GM23338 (cell line): ENCODE data around the gene RIC8B. TPM values are rescaled to one million over a fixed set of nuclear protein-coding genes. Genes with fewer than 3 reads are reported as not detected.

ENCODE experiments used
- ATAC-seq: fragments of 200-7000 bp; cut with Tn5 transposase; 3 replicates; pipeline ENCODE4 v1.9.1; 2020
- DNase-seq: peaks from one replicate; pipeline ENCODE4 v3.0.0-alpha.2; 2015; ENCODE audit warnings: low spot score
- H2AFZ ChIP-seq: fragments of 200-600 bp; sonication (generic); 2 replicates; pipeline ENCODE4 v1.8.0; 2016; ENCODE audit warnings: antibody characterized with exemption, mild to moderate bottlenecking, moderate library complexity
- H3F3A ChIP-seq: fragments of 200-600 bp; sonication (generic); replicated peaks from 2 replicates; pipeline ENCODE4 v1.8.0; 2017; ENCODE audit warnings: antibody characterized with exemption, mixed run types, low read depth
- H3K27ac ChIP-seq: fragments of 200-600 bp; sonication (generic); 2 replicates; pipeline ENCODE4 v1.6.1; 2016; ENCODE audit warnings: low read depth
- H3K27me3 ChIP-seq: fragments of 200-600 bp; sonication (generic); 2 replicates; pipeline ENCODE4 v1.8.0; 2016; ENCODE audit warnings: mild to moderate bottlenecking, mixed run types, moderate library complexity; ENCODE audit not compliant: insufficient read depth
- H3K36me3 ChIP-seq: fragments of 200-600 bp; sonication (generic); 2 replicates; pipeline ENCODE4 v1.8.0; 2016; ENCODE audit warnings: mild to moderate bottlenecking; ENCODE audit not compliant: insufficient read depth
- H3K4me1 ChIP-seq: fragments of 200-600 bp; sonication (generic); 2 replicates; pipeline ENCODE4 v1.8.0; 2016; ENCODE audit warnings: mild to moderate bottlenecking, moderate library complexity; ENCODE audit not compliant: insufficient read depth
- H3K4me2 ChIP-seq: fragments of 200-600 bp; sonication (generic); 2 replicates; pipeline ENCODE4 v1.7.1; 2017; ENCODE audit warnings: mixed run types
- H3K4me3 ChIP-seq: fragments of 200-600 bp; sonication (generic); 2 replicates; pipeline ENCODE4 v1.6.1; 2016; ENCODE audit warnings: mixed run types
- H3K79me2 ChIP-seq: fragments of 200-600 bp; sonication (generic); replicated peaks from 2 replicates; pipeline ENCODE4 v1.8.0; 2017; ENCODE audit warnings: mild to moderate bottlenecking; ENCODE audit not compliant: insufficient read depth
- H3K9me2 ChIP-seq: fragments of 200-600 bp; sonication (generic); 2 replicates; pipeline ENCODE4 v1.8.0; 2017; ENCODE audit not compliant: insufficient read depth
- H4K20me1 ChIP-seq: fragments of 200-600 bp; sonication (generic); replicated peaks from 2 replicates; pipeline ENCODE4 v1.8.0; 2017; ENCODE audit warnings: mild to moderate bottlenecking; ENCODE audit not compliant: insufficient read depth
- H3K27ac Mint-ChIP-seq: 2 replicates; pipeline ENCODE4 v1.8.0; 2020; ENCODE audit warnings: inconsistent platforms, mild to moderate bottlenecking, moderate library complexity, mixed read lengths
- H3K27me3 Mint-ChIP-seq: 3 replicates; pipeline ENCODE4 v1.8.0; 2022; ENCODE audit warnings: low read depth, mild to moderate bottlenecking, moderate library complexity, mixed read lengths, inconsistent platforms; ENCODE audit not compliant: insufficient read depth, poor library complexity
- H3K36me3 Mint-ChIP-seq: 3 replicates; pipeline ENCODE4 v1.8.0; 2021; ENCODE audit warnings: low read depth, mild to moderate bottlenecking, inconsistent platforms, moderate library complexity, mixed read lengths
- H3K4me1 Mint-ChIP-seq: 3 replicates; pipeline ENCODE4 v1.8.0; 2020; ENCODE audit warnings: mild to moderate bottlenecking, inconsistent platforms, mixed read lengths
- H3K4me3 Mint-ChIP-seq: 3 replicates; pipeline ENCODE4 v1.8.0; 2021; ENCODE audit warnings: moderate library complexity, mild to moderate bottlenecking, inconsistent platforms, mixed read lengths
- H3K9me3 Mint-ChIP-seq: 3 replicates; pipeline ENCODE4 v1.8.0; 2020; ENCODE audit warnings: moderate library complexity, mild to moderate bottlenecking, inconsistent platforms, mixed read lengths
- CREB1 ChIP-seq: fragments of 250-450 bp; sonication (Bioruptor Pico); IDR thresholded peaks from 2 replicates; pipeline ENCODE4 v1.5.0; 2020; ENCODE audit warnings: low read depth, mild to moderate bottlenecking, moderate library complexity
- CTCF ChIP-seq, 2 experiments: fragments of 200-600 bp in 1 of 2; sonication (generic) in 1 of 2; conservative IDR thresholded peaks; 2 replicates each; pipeline versions ENCODE4 v1.5.1 to v1.6.1; 2016 to 2017; ENCODE audit warnings: antibody characterized with exemption in 2 of 2, low read depth in 2 of 2, mild to moderate bottlenecking in 2 of 2, moderate library complexity in 1 of 2
- ETS1 ChIP-seq: IDR thresholded peaks from 2 replicates; pipeline ENCODE4 v1.6.1; 2016; ENCODE audit warnings: antibody characterized with exemption
- EZH2 ChIP-seq: fragments of 200-600 bp; sonication (generic); IDR thresholded peaks from one replicate; pipeline ENCODE4 v1.8.0; 2017; ENCODE audit warnings: antibody characterized with exemption, mild to moderate bottlenecking, low read depth; ENCODE audit not compliant: unreplicated experiment
- EZH2phosphoT487 ChIP-seq: fragments of 200-600 bp; sonication (generic); IDR thresholded peaks from one replicate; pipeline ENCODE4 v1.8.1; 2018; ENCODE audit warnings: antibody characterized with exemption; ENCODE audit not compliant: unreplicated experiment
- JUNB ChIP-seq: IDR thresholded peaks from one replicate; pipeline ENCODE4 v1.6.1; 2016; ENCODE audit warnings: antibody characterized with exemption; ENCODE audit not compliant: unreplicated experiment
- NANOG ChIP-seq: IDR thresholded peaks from 2 replicates; pipeline ENCODE4 v1.6.1; 2016; ENCODE audit warnings: antibody characterized with exemption, borderline replicate concordance
- POLR2AphosphoS5 ChIP-seq: IDR thresholded peaks from 2 replicates; pipeline ENCODE4 v1.6.1; 2016; ENCODE audit warnings: antibody characterized with exemption, low read depth
- REST ChIP-seq: IDR thresholded peaks from one replicate; pipeline ENCODE4 v1.6.1; 2018; ENCODE audit warnings: antibody characterized with exemption; ENCODE audit not compliant: unreplicated experiment
- STAT1 ChIP-seq: IDR thresholded peaks from one replicate; pipeline ENCODE4 v1.6.1; 2016; ENCODE audit warnings: antibody characterized with exemption; ENCODE audit not compliant: unreplicated experiment
- ZNF114 ChIP-seq: fragments of 250-450 bp; sonication (Bioruptor Pico); IDR thresholded peaks from 2 replicates; pipeline ENCODE4 v1.5.0; 2020; ENCODE audit warnings: mild to moderate bottlenecking, moderate library complexity
- ZNF331 ChIP-seq: fragments of 250-450 bp; sonication (Bioruptor Pico); IDR thresholded peaks from 2 replicates; pipeline ENCODE4 v1.5.0; 2020; ENCODE audit warnings: low read depth, mild to moderate bottlenecking, moderate library complexity
- polyA plus RNA-seq: library from polyadenylated mRNA; unstranded; fragments of >200 nt; fragmentation: Nextera tagmentation; extraction: Ambion mirVana; gene quantifications from 2 replicates; pipeline ENCODE4 v1.2.1, GENCODE V29; 2016
- total RNA-seq: library from RNA; depleted of rRNA; stranded (reverse); fragments of >200 nt; shearing (Covaris generic); gene quantifications from 2 replicates; pipeline ENCODE4 v1.2.3, GENCODE V29; 2014
- TF ChIP-seq, protein P1 (sequence below): fragments of 250-450 bp; sonication (Bioruptor Pico); IDR thresholded peaks from 2 replicates; pipeline ENCODE4 v1.5.0; 2020; ENCODE audit warnings: mild to moderate bottlenecking, moderate library complexity

The RIC8B gene
- total and polyA plus RNA-seq, 2 experiments from 2014 or later = 12.3 to 25.5 TPM

GRCh38 chr12:106733660-106734059 lies 40.8 kb upstream of the RIC8B start:
- Histone ChIP-seq H3F3A (no peaks in the 10 kb centered on the region), H3K4me3 (no peak overlapping the region), H3K79me2 (no peaks in the 10 kb centered on the region), H3K27me3 (no peaks in the 10 kb centered on the region), H4K20me1 (no peaks in the 10 kb centered on the region), H3K27ac (no peak overlapping the region), H3K9me2 (0 out of 2 replicates have a peak, but pooled peaks cover 3% of the 10 kb centered on the region), H3K36me3 (no peaks in the 10 kb centered on the region), H2AFZ (no peak overlapping the region), H3K4me2 (no peak overlapping the region), H3K4me1 (no peaks in the 10 kb centered on the region)
- ATAC-seq (no peak), DNase-seq (no peak)
- Mint-ChIP-seq H3K9me3 (no peaks in the 10 kb centered on the region), H3K36me3 (no peaks in the 10 kb centered on the region), H3K27me3 (peaks cover 13% of the 10 kb centered on the region), H3K27ac (no peak overlapping the region), H3K4me3 (no peak overlapping the region), H3K4me1 (peaks cover 3% of the 10 kb centered on the region; the same call in 2 of the 3 replicates)
- TF ChIP-seq CREB1 (CRISPR knock-in tag) (no peak), JUNB (no peak), NANOG (no peak), REST (no peak), EZH2phosphoT487 (no peak), ZNF331 (CRISPR knock-in tag) (no peak), EZH2 (no peak), STAT1 (no peak), POLR2AphosphoS5 (no peak), ETS1 (no peak), CTCF (conservative IDR thresholded peaks at IDR 0.05; ENCODE audit: low read depth in 2 of 2) (no peak), ZNF114 (CRISPR knock-in tag) (no peak)
- TF ChIP-seq, protein P1, sequence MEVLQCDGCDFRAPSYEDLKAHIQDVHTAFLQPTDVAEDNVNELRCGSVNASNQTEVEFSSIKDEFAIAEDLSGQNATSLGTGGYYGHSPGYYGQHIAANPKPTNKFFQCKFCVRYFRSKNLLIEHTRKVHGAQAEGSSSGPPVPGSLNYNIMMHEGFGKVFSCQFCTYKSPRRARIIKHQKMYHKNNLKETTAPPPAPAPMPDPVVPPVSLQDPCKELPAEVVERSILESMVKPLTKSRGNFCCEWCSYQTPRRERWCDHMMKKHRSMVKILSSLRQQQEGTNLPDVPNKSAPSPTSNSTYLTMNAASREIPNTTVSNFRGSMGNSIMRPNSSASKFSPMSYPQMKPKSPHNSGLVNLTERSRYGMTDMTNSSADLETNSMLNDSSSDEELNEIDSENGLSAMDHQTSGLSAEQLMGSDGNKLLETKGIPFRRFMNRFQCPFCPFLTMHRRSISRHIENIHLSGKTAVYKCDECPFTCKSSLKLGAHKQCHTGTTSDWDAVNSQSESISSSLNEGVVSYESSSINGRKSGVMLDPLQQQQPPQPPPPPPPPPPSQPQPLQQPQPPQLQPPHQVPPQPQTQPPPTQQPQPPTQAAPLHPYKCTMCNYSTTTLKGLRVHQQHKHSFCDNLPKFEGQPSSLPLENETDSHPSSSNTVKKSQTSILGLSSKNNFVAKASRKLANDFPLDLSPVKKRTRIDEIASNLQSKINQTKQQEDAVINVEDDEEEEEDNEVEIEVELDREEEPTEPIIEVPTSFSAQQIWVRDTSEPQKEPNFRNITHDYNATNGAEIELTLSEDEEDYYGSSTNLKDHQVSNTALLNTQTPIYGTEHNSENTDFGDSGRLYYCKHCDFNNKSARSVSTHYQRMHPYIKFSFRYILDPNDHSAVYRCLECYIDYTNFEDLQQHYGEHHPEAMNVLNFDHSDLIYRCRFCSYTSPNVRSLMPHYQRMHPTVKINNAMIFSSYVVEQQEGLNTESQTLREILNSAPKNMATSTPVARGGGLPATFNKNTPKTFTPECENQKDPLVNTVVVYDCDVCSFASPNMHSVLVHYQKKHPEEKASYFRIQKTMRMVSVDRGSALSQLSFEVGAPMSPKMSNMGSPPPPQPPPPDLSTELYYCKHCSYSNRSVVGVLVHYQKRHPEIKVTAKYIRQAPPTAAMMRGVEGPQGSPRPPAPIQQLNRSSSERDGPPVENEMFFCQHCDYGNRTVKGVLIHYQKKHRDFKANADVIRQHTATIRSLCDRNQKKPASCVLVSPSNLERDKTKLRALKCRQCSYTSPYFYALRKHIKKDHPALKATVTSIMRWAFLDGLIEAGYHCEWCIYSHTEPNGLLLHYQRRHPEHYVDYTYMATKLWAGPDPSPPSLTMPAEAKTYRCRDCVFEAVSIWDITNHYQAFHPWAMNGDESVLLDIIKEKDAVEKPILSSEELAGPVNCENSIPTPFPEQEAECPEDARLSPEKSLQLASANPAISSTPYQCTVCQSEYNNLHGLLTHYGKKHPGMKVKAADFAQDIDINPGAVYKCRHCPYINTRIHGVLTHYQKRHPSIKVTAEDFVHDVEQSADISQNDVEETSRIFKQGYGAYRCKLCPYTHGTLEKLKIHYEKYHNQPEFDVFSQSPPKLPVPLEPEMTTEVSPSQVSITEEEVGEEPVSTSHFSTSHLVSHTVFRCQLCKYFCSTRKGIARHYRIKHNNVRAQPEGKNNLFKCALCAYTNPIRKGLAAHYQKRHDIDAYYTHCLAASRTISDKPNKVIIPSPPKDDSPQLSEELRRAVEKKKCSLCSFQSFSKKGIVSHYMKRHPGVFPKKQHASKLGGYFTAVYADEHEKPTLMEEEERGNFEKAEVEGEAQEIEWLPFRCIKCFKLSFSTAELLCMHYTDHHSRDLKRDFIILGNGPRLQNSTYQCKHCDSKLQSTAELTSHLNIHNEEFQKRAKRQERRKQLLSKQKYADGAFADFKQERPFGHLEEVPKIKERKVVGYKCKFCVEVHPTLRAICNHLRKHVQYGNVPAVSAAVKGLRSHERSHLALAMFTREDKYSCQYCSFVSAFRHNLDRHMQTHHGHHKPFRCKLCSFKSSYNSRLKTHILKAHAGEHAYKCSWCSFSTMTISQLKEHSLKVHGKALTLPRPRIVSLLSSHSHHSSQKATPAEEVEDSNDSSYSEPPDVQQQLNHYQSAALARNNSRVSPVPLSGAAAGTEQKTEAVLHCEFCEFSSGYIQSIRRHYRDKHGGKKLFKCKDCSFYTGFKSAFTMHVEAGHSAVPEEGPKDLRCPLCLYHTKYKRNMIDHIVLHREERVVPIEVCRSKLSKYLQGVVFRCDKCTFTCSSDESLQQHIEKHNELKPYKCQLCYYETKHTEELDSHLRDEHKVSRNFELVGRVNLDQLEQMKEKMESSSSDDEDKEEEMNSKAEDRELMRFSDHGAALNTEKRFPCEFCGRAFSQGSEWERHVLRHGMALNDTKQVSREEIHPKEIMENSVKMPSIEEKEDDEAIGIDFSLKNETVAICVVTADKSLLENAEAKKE (CRISPR knock-in tag) = no peak
